Loucy (cell line): ENCODE measurements around the gene TNNC1.

Experiments
- H2AFZ ChIP-seq: fragments of 200-600 bp; sonication (generic); 2 replicates; pipeline ENCODE4 v1.6.0; 2016; ENCODE audit warnings: antibody characterized with exemption, mild to moderate bottlenecking, low read length, moderate library complexity
- H3F3A ChIP-seq: fragments of 200-600 bp; 2 replicates; pipeline ENCODE4 v1.6.0; 2016; ENCODE audit warnings: antibody characterized with exemption, low read depth, mild to moderate bottlenecking
- H3K27me3 ChIP-seq: fragments of 200-600 bp; sonication (generic); 2 replicates; pipeline ENCODE4 v1.6.1; 2014; ENCODE audit warnings: low read length, mild to moderate bottlenecking; ENCODE audit not compliant: insufficient read depth, poor library complexity, severe bottlenecking
- H3K36me3 ChIP-seq: fragments of 200-600 bp; sonication (generic); 2 replicates; pipeline ENCODE4 v1.6.1; 2016; ENCODE audit warnings: low read length; ENCODE audit not compliant: insufficient read depth
- H3K4me1 ChIP-seq: fragments of 200-600 bp; sonication (generic); 2 replicates; pipeline ENCODE4 v1.5.1; 2014; ENCODE audit warnings: low read length, mild to moderate bottlenecking; ENCODE audit not compliant: insufficient read depth, poor library complexity, severe bottlenecking
- H3K4me2 ChIP-seq: fragments of 200-600 bp; sonication (generic); 2 replicates; pipeline ENCODE4 v1.6.0; 2014; ENCODE audit warnings: antibody characterized with exemption, low read length, low read depth, mild to moderate bottlenecking; ENCODE audit not compliant: poor library complexity, severe bottlenecking
- H3K4me3 ChIP-seq: fragments of 200-600 bp; sonication (generic); 2 replicates; pipeline ENCODE4 v1.5.1; 2014; ENCODE audit warnings: low read length, mild to moderate bottlenecking, mixed read lengths; ENCODE audit not compliant: poor library complexity, severe bottlenecking
- H3K79me2 ChIP-seq: fragments of 200-600 bp; sonication (generic); 2 replicates; pipeline ENCODE4 v1.6.1; 2014; ENCODE audit warnings: low read length; ENCODE audit not compliant: insufficient read depth
- H3K9ac ChIP-seq: fragments of 200-600 bp; sonication (generic); 2 replicates; pipeline ENCODE4 v1.6.0; 2014; ENCODE audit warnings: mild to moderate bottlenecking, low read depth, low read length, moderate library complexity; ENCODE audit not compliant: poor library complexity, severe bottlenecking
- H3K9me2 ChIP-seq: fragments of 200-600 bp; sonication (generic); replicated peaks from 2 replicates; pipeline ENCODE4 v1.6.1; 2016; ENCODE audit warnings: low read depth, low read length, mixed read lengths
- H3K9me3 ChIP-seq: fragments of 200-600 bp; sonication (generic); 2 replicates; pipeline ENCODE4 v1.6.1; 2014; ENCODE audit warnings: mild to moderate bottlenecking, antibody characterized with exemption, low read length, low read depth; ENCODE audit not compliant: insufficient read depth
- H4K20me1 ChIP-seq: fragments of 200-600 bp; sonication (generic); 2 replicates; pipeline ENCODE4 v1.6.0; 2014; ENCODE audit warnings: antibody characterized with exemption, low read length, mild to moderate bottlenecking; ENCODE audit not compliant: insufficient read depth, poor library complexity, severe bottlenecking
- EZH2phosphoT487 ChIP-seq: fragments of 200-600 bp; IDR thresholded peaks from 2 replicates; pipeline ENCODE4 v1.6.1; 2018; ENCODE audit warnings: antibody characterized with exemption, mild to moderate bottlenecking, moderate library complexity, borderline replicate concordance
- TF ChIP-seq, protein P1 (sequence below): fragments of 200-600 bp; sonication (generic); conservative IDR thresholded peaks from 2 replicates; pipeline ENCODE4 v1.5.1; 2014; ENCODE audit warnings: mild to moderate bottlenecking, antibody characterized with exemption, low read length

The TNNC1 gene

DNA sequence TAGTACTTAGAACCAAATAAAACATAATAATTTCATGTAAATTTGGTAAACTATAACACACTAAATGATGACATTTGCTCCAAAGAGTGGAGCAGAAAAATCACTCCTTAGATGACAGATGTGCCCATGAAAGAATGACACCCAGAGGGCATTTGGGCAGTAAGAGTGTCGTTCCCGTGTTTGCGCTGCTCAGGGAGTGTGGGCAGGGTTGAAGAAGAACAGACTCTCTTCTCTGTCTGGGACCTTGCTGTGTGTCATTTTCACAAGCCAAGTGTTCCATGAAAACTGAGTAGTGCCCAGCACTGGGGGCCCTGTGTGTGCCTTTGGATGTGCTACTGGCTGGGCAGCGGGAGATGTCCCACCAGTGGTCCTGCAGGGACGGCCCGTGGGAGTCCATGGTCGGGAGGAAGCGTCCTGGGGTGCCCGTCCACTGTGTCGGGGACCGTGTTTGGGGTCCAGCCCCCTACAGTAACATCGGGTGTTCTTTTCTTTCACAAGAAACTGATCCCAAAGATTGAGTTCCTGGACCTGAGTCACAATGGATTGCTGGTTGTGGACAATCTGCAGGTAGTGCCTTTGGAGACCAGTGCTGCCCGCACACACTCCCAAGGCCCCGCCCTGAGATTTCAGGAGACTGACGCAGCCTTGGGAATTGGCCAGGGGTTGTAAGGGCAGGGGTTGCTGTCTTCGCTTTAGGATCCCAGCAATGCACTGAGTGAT lies 23.4 kb upstream of the TNNC1 start:
- no peak overlapping the region for H3K4me2 ChIP-seq
- H3K9ac ChIP-seq = no peak overlapping the region
- TF ChIP-seq EZH2phosphoT487 = no peak
- TF ChIP-seq, protein P1, sequence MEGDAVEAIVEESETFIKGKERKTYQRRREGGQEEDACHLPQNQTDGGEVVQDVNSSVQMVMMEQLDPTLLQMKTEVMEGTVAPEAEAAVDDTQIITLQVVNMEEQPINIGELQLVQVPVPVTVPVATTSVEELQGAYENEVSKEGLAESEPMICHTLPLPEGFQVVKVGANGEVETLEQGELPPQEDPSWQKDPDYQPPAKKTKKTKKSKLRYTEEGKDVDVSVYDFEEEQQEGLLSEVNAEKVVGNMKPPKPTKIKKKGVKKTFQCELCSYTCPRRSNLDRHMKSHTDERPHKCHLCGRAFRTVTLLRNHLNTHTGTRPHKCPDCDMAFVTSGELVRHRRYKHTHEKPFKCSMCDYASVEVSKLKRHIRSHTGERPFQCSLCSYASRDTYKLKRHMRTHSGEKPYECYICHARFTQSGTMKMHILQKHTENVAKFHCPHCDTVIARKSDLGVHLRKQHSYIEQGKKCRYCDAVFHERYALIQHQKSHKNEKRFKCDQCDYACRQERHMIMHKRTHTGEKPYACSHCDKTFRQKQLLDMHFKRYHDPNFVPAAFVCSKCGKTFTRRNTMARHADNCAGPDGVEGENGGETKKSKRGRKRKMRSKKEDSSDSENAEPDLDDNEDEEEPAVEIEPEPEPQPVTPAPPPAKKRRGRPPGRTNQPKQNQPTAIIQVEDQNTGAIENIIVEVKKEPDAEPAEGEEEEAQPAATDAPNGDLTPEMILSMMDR = no peak
- no peaks in the 10 kb centered on the region for H4K20me1 ChIP-seq
- peaks cover 95% of the 10 kb centered on the region for H3K36me3 ChIP-seq
- H3K4me1 ChIP-seq = no peaks in the 10 kb centered on the region
- H3K79me2 ChIP-seq = no peaks in the 10 kb centered on the region
- no peak overlapping the region for H2AFZ ChIP-seq
- no peaks in the 10 kb centered on the region for H3K27me3 ChIP-seq
- no peaks in the 10 kb centered on the region for H3K9me2 ChIP-seq
- no peaks in the 10 kb centered on the region for H3F3A ChIP-seq
- H3K4me3 ChIP-seq = no peak overlapping the region
- no peaks in the 10 kb centered on the region for H3K9me3 ChIP-seq

GRCh38 chr3:52473026-52473425 lies 19.2 kb upstream of the TNNC1 start:
- Histone ChIP-seq H4K20me1 (no peaks in the 10 kb centered on the region), H3K9ac (no peak overlapping the region), H3K9me2 (no peaks in the 10 kb centered on the region), H3K9me3 (no peaks in the 10 kb centered on the region), H3K27me3 (no peaks in the 10 kb centered on the region), H3K4me3 (no peak overlapping the region), H3K79me2 (peaks cover 5% of the 10 kb centered on the region; the same call in 1 of the 2 replicates), H3F3A (no peaks in the 10 kb centered on the region), H3K36me3 (peaks cover 69% of the 10 kb centered on the region; the same call in 1 of the 2 replicates), H3K4me2 (no peak overlapping the region), H3K4me1 (no peaks in the 10 kb centered on the region), H2AFZ (no peak overlapping the region)
- TF ChIP-seq, protein P1 = no peak
- no peak for TF ChIP-seq EZH2phosphoT487

GRCh38 chr3:52472239-52473000 lies 18.6 kb upstream of the TNNC1 start:
- Histone ChIP-seq H2AFZ (no peak overlapping the region), H3K4me3 (no peak overlapping the region), H3K4me2 (no peak overlapping the region), H3K27me3 (no peaks in the 10 kb centered on the region), H3K79me2 (peaks cover 7% of the 10 kb centered on the region; the same call in 1 of the 2 replicates), H3K4me1 (no peaks in the 10 kb centered on the region), H3F3A (no peaks in the 10 kb centered on the region), H3K9ac (no peak overlapping the region), H3K9me2 (no peaks in the 10 kb centered on the region), H3K36me3 (peaks cover 67% of the 10 kb centered on the region; the same call in 1 of the 2 replicates), H3K9me3 (no peaks in the 10 kb centered on the region), H4K20me1 (no peaks in the 10 kb centered on the region)
- TF ChIP-seq EZH2phosphoT487 = no peak
- TF ChIP-seq, protein P1 = no peak
